PC-3 (cell line): ENCODE data around the gene NCCRP1.
"Not testable (repeated sequence)": the region's sequence is repeated elsewhere in the genome, so short reads cannot be mapped to it uniquely, and the experiment has no call there.

ENCODE experiments used
- EZH2 ChIP-seq: fragments of 300-600 bp; sonication (generic); IDR thresholded peaks from one replicate; pipeline ENCODE4 v1.6.1; 2017; ENCODE audit warnings: antibody characterized with exemption, mild to moderate bottlenecking, low read length; ENCODE audit not compliant: unreplicated experiment
- TF ChIP-seq, protein P1 (sequence below): fragments of 300-600 bp; sonication (generic); conservative IDR thresholded peaks from 2 replicates; pipeline ENCODE4 v1.5.1; 2017; ENCODE audit warnings: antibody characterized with exemption, low read depth, mild to moderate bottlenecking, low read length

DNA sequence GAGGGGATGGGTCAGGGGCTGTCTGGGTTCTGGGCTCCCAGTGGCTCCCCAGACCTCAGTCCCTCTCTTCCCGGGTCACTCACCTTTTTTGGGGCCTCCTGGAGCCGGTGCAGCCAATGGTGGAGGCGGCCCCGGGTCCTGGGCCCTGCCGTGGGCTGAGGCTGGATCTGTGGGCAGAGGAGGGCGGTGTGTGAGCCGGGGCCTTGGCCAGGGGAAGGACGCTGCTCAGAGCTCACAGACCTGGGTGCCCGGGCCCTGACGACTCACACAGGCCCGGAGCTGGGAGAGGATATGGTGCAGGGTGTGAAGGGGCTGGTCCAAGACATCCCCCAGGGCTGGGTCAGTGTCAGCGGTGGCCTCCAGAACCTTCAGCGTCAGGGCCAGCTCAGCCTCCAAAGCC is 47.0 kb downstream of the NCCRP1 start:
- TF ChIP-seq, protein P1, sequence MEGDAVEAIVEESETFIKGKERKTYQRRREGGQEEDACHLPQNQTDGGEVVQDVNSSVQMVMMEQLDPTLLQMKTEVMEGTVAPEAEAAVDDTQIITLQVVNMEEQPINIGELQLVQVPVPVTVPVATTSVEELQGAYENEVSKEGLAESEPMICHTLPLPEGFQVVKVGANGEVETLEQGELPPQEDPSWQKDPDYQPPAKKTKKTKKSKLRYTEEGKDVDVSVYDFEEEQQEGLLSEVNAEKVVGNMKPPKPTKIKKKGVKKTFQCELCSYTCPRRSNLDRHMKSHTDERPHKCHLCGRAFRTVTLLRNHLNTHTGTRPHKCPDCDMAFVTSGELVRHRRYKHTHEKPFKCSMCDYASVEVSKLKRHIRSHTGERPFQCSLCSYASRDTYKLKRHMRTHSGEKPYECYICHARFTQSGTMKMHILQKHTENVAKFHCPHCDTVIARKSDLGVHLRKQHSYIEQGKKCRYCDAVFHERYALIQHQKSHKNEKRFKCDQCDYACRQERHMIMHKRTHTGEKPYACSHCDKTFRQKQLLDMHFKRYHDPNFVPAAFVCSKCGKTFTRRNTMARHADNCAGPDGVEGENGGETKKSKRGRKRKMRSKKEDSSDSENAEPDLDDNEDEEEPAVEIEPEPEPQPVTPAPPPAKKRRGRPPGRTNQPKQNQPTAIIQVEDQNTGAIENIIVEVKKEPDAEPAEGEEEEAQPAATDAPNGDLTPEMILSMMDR, result not testable (repeated sequence)
- not testable (repeated sequence) for TF ChIP-seq EZH2
